B cell (primary cell): ENCODE measurements around the gene TYSND1. TPM values are rescaled to one million over a fixed set of nuclear protein-coding genes. Genes with fewer than 3 reads are reported as not detected.

Experiments
- ATAC-seq: fragments of 200-7000 bp; cut with Tn5 transposase; one replicate; pipeline ENCODE4 v1.10.0; 2021; ENCODE audit warnings: low read depth, mild to moderate bottlenecking, moderate number of reproducible peaks, moderate library complexity
- CTCF ChIA-PET: fragments of 350-600 bp; sonication (Branson Sonifier 250); formaldehyde crosslinking; loops from one replicate; lab custom pipeline; 2021; ENCODE audit warnings: antibody characterized with exemption, inconsistent platforms; lab: Charles Lee
- POLR2A ChIA-PET: fragments of 350-600 bp; sonication (Branson Sonifier 250); formaldehyde crosslinking; loops from one replicate; lab custom pipeline; 2021; ENCODE audit warnings: antibody characterized with exemption; lab: Charles Lee
- DNase-seq: peaks from one replicate; pipeline ENCODE4 v3.0.0; 2013
- H2AFZ ChIP-seq: 2 replicates; pipeline ENCODE4 v1.6.1; 2012; ENCODE audit warnings: mild to moderate bottlenecking, low read depth, low read length; ENCODE audit not compliant: insufficient read depth, poor library complexity, severe bottlenecking
- H3K27ac ChIP-seq, 2 donors: 1 replicate in 1 of 2; 2 replicates in 1 of 2; pipeline ENCODE4 v1.5.1; 2012 to 2013; ENCODE audit warnings: low read length in 2 of 2, mild to moderate bottlenecking in 2 of 2, moderate library complexity in 1 of 2
- H3K27me3 ChIP-seq, 4 experiments: fragments of 200-600 bp in 1 of 4; sonication (generic) in 1 of 4; replicated peaks in 1 of 4; 1 replicate in 2 of 4; 2 replicates in 2 of 4; pipeline versions ENCODE4 v1.6.1 to v1.7.0; 2013 to 2016; ENCODE audit warnings: low read length in 3 of 4, mild to moderate bottlenecking in 2 of 4, mixed read lengths in 1 of 4, moderate library complexity in 1 of 4; ENCODE audit not compliant: insufficient read depth in 4 of 4, control insufficient read depth in 3 of 4; ENCODE audit errors: control extremely low read depth in 1 of 4
- H3K36me3 ChIP-seq, 2 experiments: replicated peaks in 1 of 2; 1 replicate in 1 of 2; 2 replicates in 1 of 2; pipeline versions ENCODE4 v1.6.1 to v1.7.1; 2013; ENCODE audit warnings: low read length in 1 of 2; ENCODE audit not compliant: insufficient read depth in 2 of 2, control insufficient read depth in 1 of 2; ENCODE audit errors: control extremely low read depth in 1 of 2, extremely low read depth in 1 of 2
- H3K4me1 ChIP-seq, 2 donors: fragments of 200-600 bp in 1 of 2; sonication (generic) in 1 of 2; 1 replicate in 1 of 2; 2 replicates in 1 of 2; pipeline versions ENCODE4 v1.5.1 to v1.6.1; 2013 to 2017; ENCODE audit warnings: low read length in 2 of 2; ENCODE audit not compliant: control insufficient read depth in 2 of 2, insufficient read depth in 2 of 2
- H3K4me2 ChIP-seq: replicated peaks from 2 replicates; pipeline ENCODE3; 2012; ENCODE audit warnings: mild to moderate bottlenecking, low read depth, low read length; ENCODE audit not compliant: poor library complexity, severe bottlenecking
- H3K4me3 ChIP-seq, 5 experiments: fragments of 200-600 bp in 1 of 5; sonication (generic) in 1 of 5; 1 replicate in 3 of 5; 2 replicates in 2 of 5; pipeline versions ENCODE4 v1.5.1 to v1.7.0; 2011 to 2016; ENCODE audit warnings: low read length in 4 of 5, mild to moderate bottlenecking in 4 of 5, low read depth in 2 of 5, control low read depth in 1 of 5, moderate library complexity in 1 of 5; ENCODE audit not compliant: insufficient read depth in 1 of 5; ENCODE audit errors: control extremely low read depth in 1 of 5, extremely low read depth in 1 of 5
- H3K79me2 ChIP-seq: fragments of 200-600 bp; sonication (generic); one replicate; pipeline ENCODE4 v1.6.0; 2016; ENCODE audit warnings: low read length; ENCODE audit not compliant: control insufficient read depth, insufficient read depth
- H3K9ac ChIP-seq: fragments of 200-600 bp; sonication (generic); 2 replicates; pipeline ENCODE4 v1.6.1; 2017; ENCODE audit warnings: mild to moderate bottlenecking, low read length, moderate library complexity
- H3K9me3 ChIP-seq, 3 donors: one replicate each; pipeline versions ENCODE4 v1.6.1 to v1.7.1; 2013; ENCODE audit warnings: low read length in 2 of 3; ENCODE audit not compliant: control insufficient read depth in 2 of 3, insufficient read depth in 1 of 3; ENCODE audit errors: control extremely low read depth in 1 of 3
- H4K20me1 ChIP-seq: 2 replicates; pipeline ENCODE4 v1.6.0; 2012; ENCODE audit warnings: mild to moderate bottlenecking, low read length; ENCODE audit not compliant: insufficient read depth, control insufficient read depth, poor library complexity, severe bottlenecking
- H3K27ac Mint-ChIP-seq: one replicate; pipeline ENCODE4 v1.8.0; 2021; ENCODE audit warnings: mixed read lengths
- H3K27me3 Mint-ChIP-seq: one replicate; pipeline ENCODE4 v1.8.0; 2021; ENCODE audit warnings: mixed read lengths
- H3K4me1 Mint-ChIP-seq: one replicate; pipeline ENCODE4 v1.8.0; 2021; ENCODE audit warnings: mixed read lengths
- H3K4me3 Mint-ChIP-seq: one replicate; pipeline ENCODE4 v1.8.0; 2021; ENCODE audit warnings: mixed read lengths
- H3K9me3 Mint-ChIP-seq: one replicate; pipeline ENCODE4 v1.8.0; 2022; ENCODE audit warnings: mixed read lengths; ENCODE audit not compliant: insufficient read depth
- CTCF ChIP-seq: fragments of 200-600 bp; IDR thresholded peaks from one replicate; pipeline ENCODE4 v1.8.0; 2022; ENCODE audit warnings: antibody characterized with exemption, mild to moderate bottlenecking
- EZH2 ChIP-seq: IDR thresholded peaks from 2 replicates; pipeline ENCODE4 v1.6.1; 2012; ENCODE audit warnings: borderline replicate concordance, low read depth, mild to moderate bottlenecking, moderate library complexity, low read length; ENCODE audit not compliant: insufficient read depth, poor library complexity, severe bottlenecking
- WGBS: methylation state at CpG from one replicate; pipeline ENCODE4 v1.1.5; 2013; ENCODE audit warnings: missing lambda C conversion rate; ENCODE audit not compliant: insufficient coverage; 5-methylcytosine and 5-hydroxymethylcytosine counted together
- intact Hi-C: fragments of 100-400 bp; cut with micrococcal nuclease; formaldehyde crosslinking; loops from one replicate; pipeline ENCODE4 v1.10.0; 2022
- polyA plus RNA-seq: library from polyadenylated mRNA; depleted of rRNA; stranded (reverse); fragments of >200 nt; gene quantifications from 2 replicates; pipeline ENCODE4 v1.2.3, GENCODE V29; 2012
- total RNA-seq, 2 donors: library from RNA; stranded (reverse); fragments of 120-200 nt in 1 of 2; gene quantifications; 1 replicate in 1 of 2; 2 replicates in 1 of 2; pipeline versions ENCODE4 v1.2.3 to v1.2.4, GENCODE V29; 2013 to 2022

The TYSND1 gene
- total and polyA plus RNA-seq, 2 donors (not counting 1 experiment from before 2014, with no cell fraction given) = 28.0 to 34.1 TPM

DNA sequence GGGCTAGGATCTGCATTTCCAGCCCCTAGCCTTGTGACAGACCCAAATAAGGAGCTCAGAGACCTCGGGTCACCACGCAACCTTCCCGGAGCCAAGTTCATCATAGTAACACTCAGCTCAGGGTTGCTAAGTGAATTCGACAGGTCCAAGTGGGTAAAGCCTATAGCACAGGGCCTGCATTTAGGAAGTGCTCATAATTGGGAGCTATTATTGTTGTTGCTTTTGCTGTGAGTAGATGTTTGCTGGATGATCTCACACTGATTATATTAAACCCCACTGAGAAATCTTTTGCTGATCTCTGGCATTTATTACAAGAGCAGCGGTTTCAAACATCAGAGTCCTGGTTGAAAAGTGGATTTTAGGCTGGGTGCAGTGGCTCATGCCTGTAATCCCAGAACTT is 44.1 kb upstream of the TYSND1 start:
- 100% methylated on average over 3 of the region's 5 CpGs for WGBS
- intact Hi-C loops = no loop called here
- H4K20me1 ChIP-seq = no peaks in the 10 kb centered on the region
- Mint-ChIP-seq H3K4me3 (no peak overlapping the region), H3K27me3 (no peaks in the 10 kb centered on the region), H3K9me3 (no peaks in the 10 kb centered on the region), H3K4me1 (no peaks in the 10 kb centered on the region), H3K27ac (no peak overlapping the region)
- DNase-seq (no peak), ATAC-seq (no peak)
- no peak overlapping the region for H3K27ac ChIP-seq
- no peaks in the 10 kb centered on the region for H3K27me3 ChIP-seq
- no peaks in the 10 kb centered on the region for H3K79me2 ChIP-seq
- H3K4me3 ChIP-seq = no peak overlapping the region
- no peak overlapping the region for H3K4me2 ChIP-seq
- no peak overlapping the region for H2AFZ ChIP-seq
- TF ChIP-seq EZH2 (no peak), CTCF (no peak)
- peaks cover 0 to 3% (median 0%) of the 10 kb centered on the region in 3 donors for H3K9me3 ChIP-seq
- no peaks in the 10 kb centered on the region for H3K4me1 ChIP-seq
- CTCF ChIA-PET = no interaction called here
- POLR2A ChIA-PET = no interaction called here
- no peaks in the 10 kb centered on the region for H3K36me3 ChIP-seq
- H3K9ac ChIP-seq = no peak overlapping the region

DNA sequence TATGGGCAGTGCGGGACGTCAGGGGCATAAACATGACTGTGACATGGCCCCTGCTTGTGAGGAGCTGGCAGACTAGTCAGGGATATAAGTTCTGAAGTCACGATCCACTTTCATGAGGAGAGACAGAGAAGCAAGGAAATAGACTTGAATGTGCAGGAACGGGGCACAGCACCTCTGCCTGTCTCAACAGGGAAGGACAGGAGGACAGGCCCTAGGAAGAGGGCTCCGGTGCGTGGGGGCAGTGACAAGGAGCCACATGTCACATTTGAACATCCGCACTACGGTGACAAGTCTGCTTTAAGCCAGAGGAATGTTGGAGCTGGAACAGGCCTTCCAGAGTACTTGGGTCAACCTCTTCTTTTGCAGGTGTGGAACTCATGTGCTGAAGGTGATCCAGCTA is 43.6 kb upstream of the TYSND1 start:
- H3K4me1 ChIP-seq = no peaks in the 10 kb centered on the region
- ChIA-PET CTCF (no interaction called here), POLR2A (no interaction called here)
- H2AFZ ChIP-seq = no peak overlapping the region
- DNase-seq (no peak), ATAC-seq (no peak)
- TF ChIP-seq CTCF (no peak), EZH2 (no peak)
- 98% methylated on average over 8 of the region's 8 CpGs for WGBS
- H3K27ac Mint-ChIP-seq = no peak overlapping the region
- H3K27ac ChIP-seq = no peak overlapping the region
- H3K27me3 Mint-ChIP-seq = no peaks in the 10 kb centered on the region
- no peaks in the 10 kb centered on the region for H3K4me1 Mint-ChIP-seq
- no peak overlapping the region for H3K4me3 ChIP-seq
- H4K20me1 ChIP-seq = no peaks in the 10 kb centered on the region
- intact Hi-C loops = no loop called here
- H3K9me3 Mint-ChIP-seq = no peaks in the 10 kb centered on the region
- H3K4me2 ChIP-seq = no peak overlapping the region
- peaks cover 0 to 3% (median 0%) of the 10 kb centered on the region in 3 donors for H3K9me3 ChIP-seq
- no peaks in the 10 kb centered on the region for H3K36me3 ChIP-seq
- no peak overlapping the region for H3K4me3 Mint-ChIP-seq
- H3K9ac ChIP-seq = no peak overlapping the region
- no peaks in the 10 kb centered on the region for H3K27me3 ChIP-seq
- no peaks in the 10 kb centered on the region for H3K79me2 ChIP-seq
